ENCODE data around the gene SIM1. TPM values are rescaled to one million over a fixed set of nuclear protein-coding genes. Genes with fewer than 3 reads are reported as not detected.
A peak's percentile ranks its signal among the peaks of the same experiment; 100 is the strongest.

SIM1 gene, protein sequence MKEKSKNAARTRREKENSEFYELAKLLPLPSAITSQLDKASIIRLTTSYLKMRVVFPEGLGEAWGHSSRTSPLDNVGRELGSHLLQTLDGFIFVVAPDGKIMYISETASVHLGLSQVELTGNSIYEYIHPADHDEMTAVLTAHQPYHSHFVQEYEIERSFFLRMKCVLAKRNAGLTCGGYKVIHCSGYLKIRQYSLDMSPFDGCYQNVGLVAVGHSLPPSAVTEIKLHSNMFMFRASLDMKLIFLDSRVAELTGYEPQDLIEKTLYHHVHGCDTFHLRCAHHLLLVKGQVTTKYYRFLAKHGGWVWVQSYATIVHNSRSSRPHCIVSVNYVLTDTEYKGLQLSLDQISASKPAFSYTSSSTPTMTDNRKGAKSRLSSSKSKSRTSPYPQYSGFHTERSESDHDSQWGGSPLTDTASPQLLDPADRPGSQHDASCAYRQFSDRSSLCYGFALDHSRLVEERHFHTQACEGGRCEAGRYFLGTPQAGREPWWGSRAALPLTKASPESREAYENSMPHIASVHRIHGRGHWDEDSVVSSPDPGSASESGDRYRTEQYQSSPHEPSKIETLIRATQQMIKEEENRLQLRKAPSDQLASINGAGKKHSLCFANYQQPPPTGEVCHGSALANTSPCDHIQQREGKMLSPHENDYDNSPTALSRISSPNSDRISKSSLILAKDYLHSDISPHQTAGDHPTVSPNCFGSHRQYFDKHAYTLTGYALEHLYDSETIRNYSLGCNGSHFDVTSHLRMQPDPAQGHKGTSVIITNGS
- not detected for polyA plus RNA-seq (2012; ENCODE audit: missing spikeins)

DNA sequence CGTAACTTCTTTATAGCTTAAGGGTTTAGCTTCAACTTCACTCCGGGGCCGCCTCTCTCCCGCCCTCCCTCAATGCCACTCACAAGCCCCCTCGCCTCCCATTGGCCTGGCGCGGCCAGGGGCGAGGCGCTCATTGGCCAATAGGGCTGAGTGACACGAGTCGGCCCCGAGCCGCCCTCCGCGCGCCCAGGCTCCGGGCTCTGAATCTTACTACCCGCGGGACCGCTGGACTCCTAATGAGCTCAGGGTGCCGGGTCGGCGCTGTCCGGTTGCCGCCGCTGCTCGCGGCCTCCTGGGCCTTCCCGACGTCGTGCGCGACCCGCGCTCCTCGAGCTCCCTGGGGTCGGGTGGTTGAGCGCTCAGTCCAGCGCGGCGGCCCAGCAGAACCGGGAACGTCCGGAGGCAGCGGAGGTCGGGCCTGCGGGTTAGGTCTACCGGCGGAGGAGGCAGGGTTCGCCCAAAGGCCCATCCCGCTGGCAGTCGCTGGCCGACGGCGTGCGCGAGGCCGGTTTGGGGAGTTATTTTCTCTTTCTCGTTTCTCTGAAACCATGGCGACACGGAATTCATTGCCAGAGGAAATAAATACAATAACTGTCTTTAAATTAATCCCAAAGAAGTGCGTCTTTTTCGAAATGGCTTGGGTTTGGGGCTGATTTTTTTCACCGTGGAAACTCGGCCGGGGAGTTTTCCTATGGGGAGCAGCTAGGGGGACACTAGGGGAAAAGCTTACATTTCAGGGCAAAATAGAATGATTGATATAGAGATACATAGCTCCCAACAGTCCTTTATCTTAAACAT lies at the start of gene SIM1:
TSS of gene SIM1 (minus strand) at position 19 of the 798 bp plus-strand sequence. CDS start 1,453 bp downstream, outside the sequence.
- FAIRE-seq = no peak
- DNase-seq (ENCODE audit: insufficient read length) = peak; percentile 56

DNA sequence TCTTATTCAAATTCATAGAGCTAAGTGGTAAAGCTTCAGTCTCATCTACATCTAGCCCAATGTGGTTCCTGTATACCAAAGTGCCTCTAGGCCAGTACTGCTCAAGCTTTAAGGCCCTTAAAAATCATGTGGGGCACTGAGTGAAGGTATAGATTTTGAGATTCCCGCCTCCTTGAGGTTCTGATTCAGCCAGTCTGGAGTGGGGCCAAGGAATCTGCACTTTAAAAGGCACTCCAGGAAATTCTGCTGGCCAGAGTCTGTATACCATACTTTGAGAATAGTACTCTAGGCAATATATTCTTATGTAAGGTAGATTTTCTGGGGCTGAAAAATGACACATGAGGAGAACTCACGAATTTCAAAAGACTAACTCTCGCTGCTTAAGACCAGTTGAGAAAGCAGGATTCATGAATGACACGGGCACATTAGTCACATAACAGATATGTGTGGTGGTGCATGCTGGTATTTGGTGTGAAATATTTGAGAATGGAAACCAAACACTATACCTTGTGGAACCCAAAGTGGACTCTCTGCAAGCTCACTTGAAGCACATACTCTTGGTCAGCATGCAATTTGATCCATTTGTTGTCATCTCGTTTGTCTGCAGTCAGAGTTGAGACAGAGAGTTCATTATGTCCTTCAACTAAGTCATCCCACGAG lies 47.6 kb upstream of the SIM1 start:
- TF ChIP-seq POLR2A (IDR thresholded peaks at IDR 0.05; ENCODE audit: low read depth, low read length) = no peak
- TF ChIP-seq POLR2AphosphoS5 (IDR thresholded peaks at IDR 0.05; ENCODE audit: low read depth, low read length) = no peak
- no peak for TF ChIP-seq TAF1 (IDR thresholded peaks at IDR 0.05; ENCODE audit: borderline replicate concordance, low read depth, low read length)
- no peak for DNase-seq (ENCODE audit: insufficient read length)
- FAIRE-seq = no peak

More for the DNA sequence above, at the start of gene SIM1:
- TF ChIP-seq POLR2AphosphoS5 (IDR thresholded peaks at IDR 0.05; ENCODE audit: low read depth, low read length) (no peak), POLR2A (IDR thresholded peaks at IDR 0.05; ENCODE audit: low read depth, low read length) (no peak), TAF1 (IDR thresholded peaks at IDR 0.05; ENCODE audit: borderline replicate concordance, low read depth, low read length) (no peak)

DNA sequence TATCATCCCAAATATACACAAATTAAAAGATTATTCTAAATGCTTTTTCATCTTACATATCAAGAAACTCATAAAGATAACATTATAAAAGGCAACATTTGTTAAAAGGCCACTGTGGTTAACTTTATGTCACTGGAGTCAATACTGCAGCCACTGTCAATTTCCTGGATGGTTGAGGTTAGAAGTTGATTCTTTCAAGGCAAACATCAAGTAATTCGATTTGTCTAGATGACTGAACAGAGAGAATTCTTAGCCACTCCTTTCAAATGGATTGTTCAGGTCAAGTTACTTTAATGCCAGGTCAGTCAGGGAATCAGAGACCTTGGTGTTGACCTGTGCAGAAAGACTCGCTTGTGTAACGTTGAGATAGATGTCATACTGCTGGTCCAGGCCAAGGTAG lies 44.4 kb upstream of the SIM1 start:
- FAIRE-seq (no peak), DNase-seq (ENCODE audit: insufficient read length) (no peak)
- no peak for TF ChIP-seq TAF1 (IDR thresholded peaks at IDR 0.05; ENCODE audit: borderline replicate concordance, low read depth, low read length)
- TF ChIP-seq POLR2A (IDR thresholded peaks at IDR 0.05; ENCODE audit: low read depth, low read length) = no peak
- no peak for TF ChIP-seq POLR2AphosphoS5 (IDR thresholded peaks at IDR 0.05; ENCODE audit: low read depth, low read length)

DNA sequence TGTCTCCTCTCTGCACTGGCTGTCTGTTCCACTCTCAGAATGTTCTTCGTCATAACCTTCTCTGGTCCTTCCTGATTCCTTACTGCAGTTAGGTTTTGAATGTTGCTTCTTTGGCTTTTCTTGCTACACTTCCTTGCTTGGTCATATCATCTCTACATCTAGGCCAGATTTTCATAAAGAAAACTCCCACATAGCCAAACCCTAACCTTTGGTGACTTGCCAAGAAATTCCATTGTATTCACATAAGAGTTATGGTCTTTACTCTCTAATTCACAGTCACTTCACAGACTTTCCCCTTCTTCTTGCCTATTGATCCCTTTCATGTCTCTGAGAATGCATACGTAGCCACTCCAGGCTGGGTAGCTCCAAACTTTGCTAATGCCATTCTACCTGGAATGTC lies 41.9 kb upstream of the SIM1 start:
- no peak for TF ChIP-seq TAF1 (IDR thresholded peaks at IDR 0.05; ENCODE audit: borderline replicate concordance, low read depth, low read length)
- TF ChIP-seq POLR2A (IDR thresholded peaks at IDR 0.05; ENCODE audit: low read depth, low read length) = no peak
- no peak for TF ChIP-seq POLR2AphosphoS5 (IDR thresholded peaks at IDR 0.05; ENCODE audit: low read depth, low read length)
- DNase-seq (ENCODE audit: insufficient read length) = no peak
- no peak for FAIRE-seq

DNA sequence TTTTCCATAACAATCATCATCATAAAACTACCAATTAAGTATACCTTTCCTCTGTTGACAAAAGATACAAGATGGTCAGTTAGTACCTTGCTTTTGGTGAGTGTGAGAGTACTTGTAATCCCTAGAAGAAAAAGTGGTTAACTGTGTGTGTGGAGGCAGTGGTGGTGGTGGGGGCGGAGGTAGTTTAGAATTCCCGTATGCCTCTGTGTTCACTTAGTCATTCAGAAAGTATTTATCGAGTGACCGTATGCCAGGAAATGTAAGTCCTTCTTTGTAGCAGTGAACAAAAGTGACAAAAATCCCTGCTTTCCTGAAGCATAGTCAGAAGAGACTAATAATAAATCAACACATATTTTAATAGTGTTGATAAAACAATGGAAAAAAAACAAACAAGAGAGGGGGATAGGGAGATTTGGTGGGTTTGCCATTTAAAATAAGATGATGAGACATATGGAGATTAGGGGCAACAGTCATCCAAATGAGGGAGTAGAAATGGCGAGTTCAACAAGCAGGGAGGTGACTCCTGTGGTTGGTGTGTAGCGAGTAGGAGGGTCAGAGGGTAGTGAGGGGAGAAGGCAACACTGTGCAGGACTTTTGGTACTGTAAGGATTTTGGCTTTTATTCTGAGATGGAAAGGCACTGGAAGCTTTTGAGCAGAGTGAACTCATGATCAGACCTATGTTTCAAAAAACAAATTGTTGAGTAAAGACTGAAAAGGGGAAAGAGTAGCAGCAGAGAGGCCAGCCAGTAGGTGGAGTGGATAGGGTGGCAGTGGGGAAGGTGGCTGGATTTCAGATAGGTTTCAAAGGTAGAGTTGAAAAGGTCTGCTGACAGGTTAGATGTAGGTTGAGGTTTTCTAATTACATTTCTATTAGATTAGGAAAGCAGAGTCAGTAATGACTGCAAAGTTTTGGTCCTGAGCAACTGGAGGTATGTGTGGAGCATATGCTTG lies 40.3 kb upstream of the SIM1 start:
- FAIRE-seq = no peak

DNA sequence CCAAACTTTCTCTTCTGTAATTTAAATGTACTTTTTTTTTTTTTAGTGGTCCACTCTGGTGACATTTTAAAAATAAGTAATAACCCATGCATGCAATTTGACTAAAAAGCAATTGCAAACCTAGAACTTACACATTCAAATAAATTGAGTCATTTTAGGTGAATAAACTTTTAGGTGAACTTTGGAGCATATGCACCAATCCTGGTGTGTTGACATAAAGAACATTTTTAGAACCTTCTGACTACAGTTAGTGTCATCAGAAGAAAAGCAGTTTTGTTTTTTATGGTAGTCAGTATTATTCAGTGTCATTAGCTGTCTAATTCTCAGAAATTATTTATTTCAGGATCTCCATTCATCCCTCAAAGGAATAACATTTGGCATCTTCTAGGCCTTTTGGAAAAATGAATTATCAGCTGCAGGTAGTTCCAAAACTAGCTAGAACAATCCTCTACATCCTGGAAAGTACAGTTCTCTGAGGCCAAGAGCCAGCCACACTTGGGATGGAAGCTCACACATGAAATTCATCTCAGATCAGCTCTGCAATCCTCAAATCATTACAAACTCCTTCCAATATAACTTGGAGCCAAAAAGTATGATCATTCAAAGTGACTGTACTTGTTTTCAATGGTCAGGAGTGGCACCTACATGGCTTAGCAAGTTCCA lies 38.5 kb upstream of the SIM1 start:
- no peak for DNase-seq (ENCODE audit: insufficient read length)
- no peak for TF ChIP-seq POLR2A (IDR thresholded peaks at IDR 0.05; ENCODE audit: low read depth, low read length)
- TF ChIP-seq TAF1 (IDR thresholded peaks at IDR 0.05; ENCODE audit: borderline replicate concordance, low read depth, low read length) = no peak
- TF ChIP-seq POLR2AphosphoS5 (IDR thresholded peaks at IDR 0.05; ENCODE audit: low read depth, low read length) = no peak
- FAIRE-seq = no peak

More for the DNA sequence above, 40.3 kb upstream of the SIM1 start:
- TF ChIP-seq POLR2A (IDR thresholded peaks at IDR 0.05; ENCODE audit: low read depth, low read length) = no peak
- no peak for TF ChIP-seq POLR2AphosphoS5 (IDR thresholded peaks at IDR 0.05; ENCODE audit: low read depth, low read length)
- TF ChIP-seq TAF1 (IDR thresholded peaks at IDR 0.05; ENCODE audit: borderline replicate concordance, low read depth, low read length) = no peak
- DNase-seq (ENCODE audit: insufficient read length) = no peak

DNA sequence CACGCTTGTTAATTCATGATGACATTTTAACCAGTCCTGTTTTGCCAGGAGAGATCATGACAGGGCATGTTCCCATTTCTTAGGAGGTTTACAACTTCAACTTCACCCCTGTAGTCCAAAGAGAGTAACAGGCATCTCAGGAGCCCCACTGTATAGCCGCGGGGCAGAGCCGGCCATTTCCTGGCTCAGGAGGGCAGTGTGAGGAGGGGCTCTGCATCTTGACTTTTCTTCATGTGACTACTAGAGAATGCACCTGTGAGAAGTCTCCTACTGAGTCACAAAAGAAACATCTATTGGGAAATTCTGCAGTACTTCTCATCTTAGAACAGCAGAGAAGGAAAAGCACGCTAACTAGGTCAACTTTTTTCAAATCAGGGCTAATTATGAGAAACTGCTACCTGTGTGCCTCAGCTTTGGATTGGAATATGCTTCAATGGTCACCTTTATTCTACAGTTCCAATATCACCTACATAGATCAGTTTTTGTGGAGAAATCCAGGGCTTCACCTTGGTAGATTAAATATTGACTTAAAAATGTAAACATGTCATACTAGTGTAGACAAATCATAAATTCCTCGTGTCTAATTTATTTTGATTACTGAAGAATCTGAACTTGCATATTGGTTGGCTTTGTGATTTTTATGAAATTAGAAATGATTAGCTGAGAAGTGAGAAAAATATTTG lies 28.6 kb upstream of the SIM1 start:
- no peak for FAIRE-seq
- no peak for TF ChIP-seq POLR2AphosphoS5 (IDR thresholded peaks at IDR 0.05; ENCODE audit: low read depth, low read length)
- TF ChIP-seq TAF1 (IDR thresholded peaks at IDR 0.05; ENCODE audit: borderline replicate concordance, low read depth, low read length) = no peak
- no peak for TF ChIP-seq POLR2A (IDR thresholded peaks at IDR 0.05; ENCODE audit: low read depth, low read length)
- no peak for DNase-seq (ENCODE audit: insufficient read length)

DNA sequence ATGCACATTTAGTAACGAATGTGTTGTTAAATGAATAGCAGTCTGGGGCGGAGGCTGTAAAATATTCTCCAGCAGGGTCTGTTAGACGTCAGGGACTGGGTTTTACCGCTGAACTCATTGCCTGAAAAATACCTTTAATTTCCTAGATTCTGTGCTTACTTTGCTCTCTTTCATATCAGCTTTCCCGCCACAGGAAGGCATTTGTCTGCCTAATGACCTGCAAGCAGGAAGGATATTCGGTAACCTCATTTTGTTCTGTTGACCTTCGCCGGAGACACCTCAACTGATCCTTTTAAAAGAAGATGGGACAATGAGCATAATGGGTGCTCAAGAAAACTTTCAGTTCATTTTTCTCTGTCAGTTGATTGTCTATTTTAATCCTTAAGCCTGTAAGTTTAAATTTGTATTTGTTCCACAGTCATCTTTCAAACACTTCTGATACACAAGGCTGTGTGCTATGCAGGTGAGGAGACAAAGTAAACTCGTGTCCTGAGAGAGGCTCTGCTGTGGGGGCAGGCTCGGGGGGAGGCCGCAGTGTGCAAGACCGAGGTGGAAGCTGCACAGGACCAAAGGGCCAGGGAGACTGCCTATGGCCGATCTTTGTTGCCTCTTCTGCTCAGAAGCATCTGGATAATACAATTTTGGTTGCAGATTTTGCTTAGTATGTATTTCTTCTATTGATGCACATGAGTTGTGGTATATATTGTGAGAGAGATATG lies 27.4 kb upstream of the SIM1 start:
- TF ChIP-seq POLR2A (IDR thresholded peaks at IDR 0.05; ENCODE audit: low read depth, low read length) (no peak), POLR2AphosphoS5 (IDR thresholded peaks at IDR 0.05; ENCODE audit: low read depth, low read length) (no peak)
- FAIRE-seq (no peak), DNase-seq (ENCODE audit: insufficient read length) (no peak)
